H1 (cell line): Measurements from ENCODE around the gene TBC1D20.

Experiments
- CEBPB ChIP-seq: IDR thresholded peaks from 2 replicates; pipeline ENCODE4 v1.6.1; 2012; ENCODE audit warnings: low read depth, low read length
- EZH2 ChIP-seq: fragments of 200-600 bp; sonication (generic); IDR thresholded peaks from 2 replicates; pipeline ENCODE4 v1.7.1; 2012; ENCODE audit warnings: low read depth, mild to moderate bottlenecking, moderate library complexity, low read length, inconsistent platforms; ENCODE audit not compliant: severe bottlenecking
- JUND ChIP-seq: IDR thresholded peaks from 2 replicates; pipeline ENCODE4 v1.6.1; 2011; ENCODE audit warnings: mild to moderate bottlenecking, improper control_type of control experiment, low read length
- SP1 ChIP-seq: IDR thresholded peaks from 2 replicates; pipeline ENCODE4 v1.6.1; 2011; ENCODE audit warnings: low read depth, low read length
- SRF ChIP-seq: IDR thresholded peaks from 2 replicates; pipeline ENCODE4 v1.6.1; 2011; ENCODE audit warnings: mild to moderate bottlenecking, low read depth, low read length, moderate library complexity
- TF ChIP-seq, protein P1 (sequence below), 3 experiments: IDR thresholded peaks; 1 replicate in 2 of 3; 2 replicates in 1 of 3; pipeline versions ENCODE4 v1.5.1 to v1.6.1; 2011; ENCODE audit warnings: low read length in 3 of 3, mild to moderate bottlenecking in 3 of 3, inconsistent platforms in 2 of 3, low read depth in 1 of 3, moderate library complexity in 1 of 3; ENCODE audit not compliant: insufficient read depth in 1 of 3; ENCODE audit errors: control extremely low read depth in 1 of 3

DNA sequence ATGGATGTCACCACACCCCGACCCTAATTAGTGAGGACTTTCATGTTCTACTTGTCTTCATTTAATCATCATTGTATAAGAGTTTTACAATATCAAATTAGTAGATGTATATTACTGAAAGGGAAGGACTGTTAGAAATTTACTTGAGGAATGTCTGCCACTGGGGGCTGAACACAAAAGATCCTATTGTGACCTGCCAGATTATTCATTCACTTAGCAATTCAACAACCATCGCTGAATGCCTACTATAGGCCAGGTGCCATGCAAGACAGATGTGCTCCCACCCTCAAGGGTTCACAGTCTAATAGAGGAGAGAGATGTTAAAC is 62.2 kb downstream of the TBC1D20 start:
- TF ChIP-seq, protein P1, sequence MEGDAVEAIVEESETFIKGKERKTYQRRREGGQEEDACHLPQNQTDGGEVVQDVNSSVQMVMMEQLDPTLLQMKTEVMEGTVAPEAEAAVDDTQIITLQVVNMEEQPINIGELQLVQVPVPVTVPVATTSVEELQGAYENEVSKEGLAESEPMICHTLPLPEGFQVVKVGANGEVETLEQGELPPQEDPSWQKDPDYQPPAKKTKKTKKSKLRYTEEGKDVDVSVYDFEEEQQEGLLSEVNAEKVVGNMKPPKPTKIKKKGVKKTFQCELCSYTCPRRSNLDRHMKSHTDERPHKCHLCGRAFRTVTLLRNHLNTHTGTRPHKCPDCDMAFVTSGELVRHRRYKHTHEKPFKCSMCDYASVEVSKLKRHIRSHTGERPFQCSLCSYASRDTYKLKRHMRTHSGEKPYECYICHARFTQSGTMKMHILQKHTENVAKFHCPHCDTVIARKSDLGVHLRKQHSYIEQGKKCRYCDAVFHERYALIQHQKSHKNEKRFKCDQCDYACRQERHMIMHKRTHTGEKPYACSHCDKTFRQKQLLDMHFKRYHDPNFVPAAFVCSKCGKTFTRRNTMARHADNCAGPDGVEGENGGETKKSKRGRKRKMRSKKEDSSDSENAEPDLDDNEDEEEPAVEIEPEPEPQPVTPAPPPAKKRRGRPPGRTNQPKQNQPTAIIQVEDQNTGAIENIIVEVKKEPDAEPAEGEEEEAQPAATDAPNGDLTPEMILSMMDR (IDR thresholded peaks at IDR 0.05; ENCODE audit: control extremely low read depth in 1 of 3, insufficient read depth in 1 of 3, low read depth in 1 of 3, low read length in 3 of 3), result no peak
- no peak for TF ChIP-seq CEBPB
- no peak for TF ChIP-seq SP1
- no peak for TF ChIP-seq JUND
- TF ChIP-seq SRF, result no peak
- TF ChIP-seq EZH2, result no peak
